Osteoblast (primary cell): ENCODE data around the gene NOVA1. TPM values are rescaled to one million over a fixed set of nuclear protein-coding genes. Genes with fewer than 3 reads are reported as not detected.

Experiments used
- DNase-seq: peaks from one replicate; pipeline ENCODE4 v3.0.0; 2011; ENCODE audit warnings: low spot score, mixed read lengths; ENCODE audit not compliant: insufficient read length; ENCODE audit errors: missing footprints
- H2AFZ ChIP-seq: 2 replicates; pipeline ENCODE4 v1.6.0; 2011; ENCODE audit warnings: mild to moderate bottlenecking, low read length
- H3K27ac ChIP-seq: 2 replicates; pipeline ENCODE4 v1.5.1; 2011; ENCODE audit warnings: mild to moderate bottlenecking, low read depth, low read length, moderate library complexity
- H3K27me3 ChIP-seq: 2 replicates; pipeline ENCODE4 v1.6.0; 2012; ENCODE audit warnings: mild to moderate bottlenecking, control low read depth, inconsistent platforms, low read length, moderate library complexity; ENCODE audit not compliant: insufficient read depth
- H3K36me3 ChIP-seq: 2 replicates; pipeline ENCODE4 v1.5.1; 2011; ENCODE audit warnings: mild to moderate bottlenecking, low read length, control low read depth, moderate library complexity; ENCODE audit not compliant: insufficient read depth
- H3K4me1 ChIP-seq: 2 replicates; pipeline ENCODE4 v1.5.1; 2011; ENCODE audit warnings: mild to moderate bottlenecking, low read length, control low read depth, moderate library complexity; ENCODE audit not compliant: insufficient read depth
- H3K4me2 ChIP-seq: 2 replicates; pipeline ENCODE4 v1.6.0; 2011; ENCODE audit warnings: mild to moderate bottlenecking, low read length; ENCODE audit not compliant: insufficient read depth
- H3K4me3 ChIP-seq: fragments of 200-600 bp; sonication (generic); 3 replicates; pipeline ENCODE4 v1.5.1; 2012; ENCODE audit warnings: mild to moderate bottlenecking, low read length, inconsistent platforms; ENCODE audit not compliant: insufficient read depth
- H3K79me2 ChIP-seq: 2 replicates; pipeline ENCODE4 v1.6.0; 2012; ENCODE audit warnings: mild to moderate bottlenecking, low read length, control low read depth, inconsistent platforms; ENCODE audit not compliant: insufficient read depth
- H3K9me3 ChIP-seq: 2 replicates; pipeline ENCODE4 v1.5.1; 2011; ENCODE audit warnings: low read depth, low read length, control low read depth
- H4K20me1 ChIP-seq: 2 replicates; pipeline ENCODE4 v1.6.0; 2012; ENCODE audit warnings: mild to moderate bottlenecking, low read length, control low read depth; ENCODE audit not compliant: insufficient read depth
- CTCF ChIP-seq: IDR thresholded peaks from 2 replicates; pipeline ENCODE4 v1.5.1; 2011; ENCODE audit warnings: mild to moderate bottlenecking, low read depth, low read length, moderate library complexity; ENCODE audit errors: extremely low read depth
- total RNA-seq: library from RNA; depleted of rRNA; stranded (reverse); fragments of >200 nt; gene quantifications from 2 replicates; pipeline ENCODE4 v1.2.3, GENCODE V29; 2012

NOVA1 gene
- total RNA-seq, 1 donor: 0.36 TPM

GRCh38 chr14:26403760-26404159, 194.1 kb downstream of the NOVA1 start:
- Histone ChIP-seq H3K36me3 (no peaks in the 10 kb centered on the region), H3K4me3 (no peak overlapping the region), H3K4me2 (no peak overlapping the region), H2AFZ (no peak overlapping the region), H3K27me3 (no peaks in the 10 kb centered on the region), H4K20me1 (no peaks in the 10 kb centered on the region), H3K4me1 (no peaks in the 10 kb centered on the region), H3K27ac (no peak overlapping the region), H3K9me3 (peaks cover 5% of the 10 kb centered on the region), H3K79me2 (no peaks in the 10 kb centered on the region)
- no peak for TF ChIP-seq CTCF
- no peak for DNase-seq

DNA sequence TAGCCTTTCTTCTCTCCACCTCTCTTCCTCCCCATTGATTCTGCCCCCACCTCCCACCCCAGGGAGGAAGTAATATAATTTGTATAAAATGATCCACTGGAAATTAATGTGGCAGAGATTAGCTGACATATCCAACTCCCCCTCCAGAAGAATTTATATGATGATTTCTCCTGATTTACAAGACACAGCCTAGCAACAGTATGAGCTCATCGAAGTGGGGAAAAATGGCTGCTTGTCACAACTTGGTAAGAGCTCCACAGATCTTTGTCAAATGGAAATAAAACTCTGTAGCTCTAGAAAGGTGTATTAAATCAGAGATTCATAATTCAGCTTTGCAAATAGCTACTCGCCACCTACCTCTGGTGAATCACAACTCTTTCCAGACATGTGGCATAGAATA, 195.7 kb downstream of the NOVA1 start:
- Histone ChIP-seq H4K20me1 (no peaks in the 10 kb centered on the region), H3K79me2 (no peaks in the 10 kb centered on the region), H3K36me3 (no peaks in the 10 kb centered on the region), H3K27ac (no peak overlapping the region), H3K27me3 (no peaks in the 10 kb centered on the region), H3K4me2 (no peak overlapping the region), H3K4me1 (no peaks in the 10 kb centered on the region), H3K9me3 (peaks cover 5% of the 10 kb centered on the region), H2AFZ (no peak overlapping the region), H3K4me3 (no peak overlapping the region)
- TF ChIP-seq CTCF: no peak
- no peak for DNase-seq

- H3K36me3 ChIP-seq: no peaks in the 10 kb centered on the region
- peaks cover 5% of the 10 kb centered on the region for H3K9me3 ChIP-seq
- no peak overlapping the region for H3K27ac ChIP-seq
- H3K27me3 ChIP-seq: no peaks in the 10 kb centered on the region
- no peak overlapping the region for H3K4me2 ChIP-seq
- no peaks in the 10 kb centered on the region for H4K20me1 ChIP-seq
- no peak overlapping the region for H2AFZ ChIP-seq
- H3K4me1 ChIP-seq: no peaks in the 10 kb centered on the region
- no peak for DNase-seq
- no peak for TF ChIP-seq CTCF
- H3K79me2 ChIP-seq: no peaks in the 10 kb centered on the region
- H3K4me3 ChIP-seq: no peak overlapping the region
Observed at GRCh38 chr14:26401179-26401968, 196.5 kb downstream of the NOVA1 start.

DNA sequence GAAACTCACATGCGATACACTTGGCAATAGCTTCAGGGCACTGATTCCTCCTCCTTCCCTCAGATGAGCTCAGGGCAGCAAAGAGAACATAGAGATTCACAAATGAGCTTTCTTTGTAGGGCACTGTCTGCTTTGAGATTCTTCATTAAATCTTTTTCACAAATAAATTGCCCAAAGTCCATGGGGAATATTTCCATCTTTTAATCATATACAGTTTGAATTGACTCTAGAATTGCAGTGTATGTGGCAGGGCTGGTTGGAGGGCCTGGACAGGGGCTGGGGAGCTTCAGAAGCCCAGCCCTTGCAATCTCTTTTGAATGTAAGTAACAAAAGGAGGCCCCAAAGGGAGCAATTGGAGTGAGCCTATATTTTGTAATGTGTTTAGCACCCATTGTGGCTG, 197.5 kb downstream of the NOVA1 start:
- Histone ChIP-seq H3K4me1 (no peaks in the 10 kb centered on the region), H3K27ac (no peak overlapping the region), H3K27me3 (no peaks in the 10 kb centered on the region), H3K4me3 (no peak overlapping the region), H2AFZ (no peak overlapping the region), H3K9me3 (peaks cover 5% of the 10 kb centered on the region), H3K79me2 (no peaks in the 10 kb centered on the region), H3K36me3 (no peaks in the 10 kb centered on the region), H3K4me2 (no peak overlapping the region), H4K20me1 (no peaks in the 10 kb centered on the region)
- no peak for TF ChIP-seq CTCF
- no peak for DNase-seq
